Esophagus squamous epithelium (tissue), 5 donors: ENCODE data around the gene COMT. TPM values are rescaled to one million over a fixed set of nuclear protein-coding genes. Genes with fewer than 3 reads are reported as not detected.

Experiments
- DNase-seq: peaks from one replicate; lab custom pipeline; 2025; lab: John Stamatoyannopoulos, UW
- H3K27ac ChIP-seq, 4 donors: fragments of 200-600 bp; sonication (generic); one replicate each; pipeline ENCODE4 v1.5.1; 2016 to 2019; ENCODE audit warnings: mild to moderate bottlenecking in 1 of 4
- H3K27me3 ChIP-seq, 4 donors: fragments of 200-600 bp; sonication (generic); 1 replicate in 3 of 4; 2 replicates in 1 of 4; pipeline versions ENCODE4 v1.5.1 to v1.6.0; 2017 to 2021; ENCODE audit warnings: antibody characterized with exemption in 1 of 4
- H3K36me3 ChIP-seq, 3 donors: fragments of 200-600 bp; sonication (generic); one replicate each; pipeline ENCODE4 v1.5.1; 2016 to 2019
- H3K4me1 ChIP-seq, 3 donors: fragments of 200-600 bp; sonication (generic); one replicate each; pipeline ENCODE4 v1.5.1; 2017 to 2019
- H3K4me3 ChIP-seq, 4 donors: fragments of 200-600 bp; sonication (generic); 1 replicate in 3 of 4; 2 replicates in 1 of 4; pipeline ENCODE4 v1.5.1; 2016 to 2019; ENCODE audit warnings: mild to moderate bottlenecking in 2 of 4, moderate library complexity in 1 of 4
- H3K9me3 ChIP-seq, 3 donors: fragments of 200-600 bp; sonication (generic); one replicate each; pipeline ENCODE4 v1.5.1; 2016 to 2019
- CTCF ChIP-seq, 6 experiments: fragments of 450-650 bp in 4 of 6; fragments of 200-600 bp in 2 of 6; sonication (generic) in 2 of 6; IDR thresholded peaks; one replicate each; pipeline ENCODE4 v1.5.1; 2016 to 2019; ENCODE audit warnings: antibody characterized with exemption in 6 of 6, mild to moderate bottlenecking in 4 of 6, moderate library complexity in 4 of 6
- POLR2A ChIP-seq, 4 donors: fragments of 450-650 bp; IDR thresholded peaks; one replicate each; pipeline ENCODE4 v1.6.1; 2017; ENCODE audit warnings: antibody characterized with exemption in 4 of 4, mild to moderate bottlenecking in 4 of 4, moderate library complexity in 3 of 4
- WGBS, 2 donors: methylation state at CpG; one replicate each; pipeline ENCODE4 v1.1.5; 2018; 5-methylcytosine and 5-hydroxymethylcytosine counted together
- intact Hi-C: fragments of 100-400 bp; cut with DNase I; formaldehyde crosslinking; loops from one replicate; pipeline ENCODE4 v1.15.0; 2022
- total RNA-seq, 4 donors: library from RNA; depleted of rRNA; stranded (reverse); fragments of >200 nt; gene quantifications; one replicate each; pipeline ENCODE4 v1.1.0, GENCODE V29; 2016
- donor health status: DM: yes; HTN: yes; CAD: no.

Gene COMT
- total RNA-seq, 4 donors from 2014 or later = 210 to 422 (median 234) TPM

GRCh38 chr22:19898831-19899567, 42.6 kb upstream of the COMT start:
- H3K27me3 ChIP-seq = no peaks in the 10 kb centered on the region
- 81 to 92% methylated on average over 4 to 6 of the region's 16 CpGs for WGBS, 2 donors
- intact Hi-C loops = no loop called here
- peaks cover 0 to 5% (median 0%) of the 10 kb centered on the region in 3 donors for H3K4me1 ChIP-seq
- no peak for TF ChIP-seq CTCF (IDR thresholded peaks at IDR 0.05)
- TF ChIP-seq POLR2A (IDR thresholded peaks at IDR 0.05) = no peak
- no peaks in the 10 kb centered on the region for H3K9me3 ChIP-seq
- H3K36me3 ChIP-seq = peaks cover 4 to 84% (median 8%) of the 10 kb centered on the region in 3 donors
- no peak overlapping the region for H3K4me3 ChIP-seq
- H3K27ac ChIP-seq = no peak overlapping the region
- no peak for DNase-seq

GRCh38 chr22:19900707-19901436, 40.7 kb upstream of the COMT start:
- no peak for DNase-seq
- H3K27ac ChIP-seq = no peak overlapping the region
- H3K36me3 ChIP-seq = peaks cover under 1 to 76% (median 4%) of the 10 kb centered on the region in 3 donors
- H3K9me3 ChIP-seq = no peaks in the 10 kb centered on the region
- no peak overlapping the region for H3K4me3 ChIP-seq
- intact Hi-C loops = no loop called here
- H3K27me3 ChIP-seq = no peaks in the 10 kb centered on the region
- TF ChIP-seq POLR2A (IDR thresholded peaks at IDR 0.05) (no peak), CTCF (IDR thresholded peaks at IDR 0.05) (no peak)
- 73 to 89% methylated on average over 5 of the region's 13 CpGs for WGBS, 2 donors
- H3K4me1 ChIP-seq = peaks cover 0 to 5% (median 0%) of the 10 kb centered on the region in 3 donors

DNA sequence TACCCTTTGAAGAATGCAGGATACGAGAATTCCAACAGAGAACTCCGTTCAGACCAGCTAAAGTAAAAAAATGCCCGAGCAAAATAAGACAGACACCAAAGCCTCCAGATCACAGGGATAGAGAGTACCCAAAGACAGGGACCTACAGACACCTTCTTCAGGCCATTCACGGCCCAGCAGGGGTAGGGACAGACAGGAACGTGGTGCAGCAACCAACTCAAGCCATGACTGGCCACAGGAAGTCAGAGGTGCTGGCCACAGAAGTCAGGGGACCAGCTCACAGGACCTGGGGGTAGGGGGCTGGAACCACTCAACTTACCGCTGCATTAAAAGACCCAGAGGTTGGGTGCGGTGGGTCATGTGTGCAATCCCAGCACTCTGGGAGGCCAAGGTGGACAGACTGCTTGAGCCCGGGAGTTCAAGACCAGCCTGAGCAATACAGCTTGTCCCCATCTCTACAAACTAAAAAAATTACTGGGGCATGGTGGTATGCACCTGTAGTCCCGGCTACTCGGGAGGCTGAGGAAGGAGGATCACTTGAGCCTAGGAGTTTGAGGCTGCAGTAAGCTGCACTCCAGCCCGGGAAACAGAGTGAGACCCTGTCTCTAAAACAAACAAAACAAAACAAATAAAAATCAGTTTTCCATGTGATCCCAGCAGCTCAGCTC, 39.9 kb upstream of the COMT start:
- intact Hi-C loops = no loop called here
- 78 to 90% methylated on average over 10 to 11 of the region's 11 CpGs for WGBS, 2 donors
- Histone ChIP-seq H3K27me3 (no peaks in the 10 kb centered on the region), H3K4me1 (peaks cover 0 to 5% (median 0%) of the 10 kb centered on the region in 3 donors), H3K36me3 (peaks cover 0 to 80% (median 4%) of the 10 kb centered on the region in 3 donors), H3K9me3 (no peaks in the 10 kb centered on the region), H3K4me3 (no peak overlapping the region), H3K27ac (no peak overlapping the region)
- no peak for DNase-seq
- TF ChIP-seq CTCF (IDR thresholded peaks at IDR 0.05) (no peak), POLR2A (IDR thresholded peaks at IDR 0.05) (no peak)

GRCh38 chr22:19902245-19902715, 39.3 kb upstream of the COMT start:
- peaks cover 0 to 78% (median 4%) of the 10 kb centered on the region in 3 donors for H3K36me3 ChIP-seq
- WGBS, 2 donors = 29 to 47% methylated on average over 1 to 2 of the region's 7 CpGs
- no peak for TF ChIP-seq CTCF (IDR thresholded peaks at IDR 0.05)
- no peak for TF ChIP-seq POLR2A (IDR thresholded peaks at IDR 0.05)
- peaks cover 0 to 5% (median 0%) of the 10 kb centered on the region in 3 donors for H3K4me1 ChIP-seq
- H3K27ac ChIP-seq = no peak overlapping the region
- no peaks in the 10 kb centered on the region for H3K9me3 ChIP-seq
- H3K27me3 ChIP-seq = no peaks in the 10 kb centered on the region
- no peak overlapping the region for H3K4me3 ChIP-seq
- intact Hi-C loops = no loop called here
- DNase-seq = no peak
